Colonic mucosa (tissue), 4 donors: ENCODE measurements around the gene MAK. TPM values are rescaled to one million over a fixed set of nuclear protein-coding genes. Genes with fewer than 3 reads are reported as not detected.

ENCODE experiments used
- DNase-seq: peaks from one replicate; pipeline ENCODE4 v3.0.0-alpha.2; 2020
- H3K27ac ChIP-seq: fragments of 200-600 bp; one replicate; pipeline ENCODE4 v1.8.0; 2021
- H3K27me3 ChIP-seq: fragments of 200-600 bp; one replicate; pipeline ENCODE4 v1.8.0; 2021
- H3K36me3 ChIP-seq: fragments of 200-600 bp; one replicate; pipeline ENCODE4 v1.8.0; 2021
- H3K4me1 ChIP-seq: fragments of 200-600 bp; one replicate; pipeline ENCODE4 v1.8.0; 2021; ENCODE audit warnings: mild to moderate bottlenecking
- H3K4me3 ChIP-seq: fragments of 200-600 bp; one replicate; pipeline ENCODE4 v1.8.0; 2021
- H3K9ac ChIP-seq, 2 donors: one replicate each; pipeline ENCODE4 v1.7.0; 2013; ENCODE audit warnings: control low read depth in 2 of 2, low read depth in 2 of 2, low read length in 2 of 2
- H3K9me3 ChIP-seq: fragments of 200-600 bp; one replicate; pipeline ENCODE4 v1.8.0; 2021
- CTCF ChIP-seq: fragments of 200-600 bp; IDR thresholded peaks from one replicate; pipeline ENCODE4 v1.8.0; 2022; ENCODE audit warnings: antibody characterized with exemption, mild to moderate bottlenecking
- intact Hi-C: fragments of 100-400 bp; cut with DNase I; formaldehyde crosslinking; loops from one replicate; pipeline ENCODE4 v1.14.1; 2022
- total RNA-seq, 2 donors: library from RNA; stranded (reverse); fragmentation: NEBNext Ultra II Directional in 1 of 2; extraction: Animal tissue kit (Norgen Biotek cat#: 25700) in 1 of 2; gene quantifications; one replicate each; pipeline ENCODE4 v1.2.1, GENCODE V29; 2021
- donor health status: healthy.
- donor health status: DM: no; HTN: no; CAD: no.
- donor health status: DM: no; HTN: no; CAD: no.

Gene MAK
- total RNA-seq, 2 donors from 2014 or later: not detected

DNA sequence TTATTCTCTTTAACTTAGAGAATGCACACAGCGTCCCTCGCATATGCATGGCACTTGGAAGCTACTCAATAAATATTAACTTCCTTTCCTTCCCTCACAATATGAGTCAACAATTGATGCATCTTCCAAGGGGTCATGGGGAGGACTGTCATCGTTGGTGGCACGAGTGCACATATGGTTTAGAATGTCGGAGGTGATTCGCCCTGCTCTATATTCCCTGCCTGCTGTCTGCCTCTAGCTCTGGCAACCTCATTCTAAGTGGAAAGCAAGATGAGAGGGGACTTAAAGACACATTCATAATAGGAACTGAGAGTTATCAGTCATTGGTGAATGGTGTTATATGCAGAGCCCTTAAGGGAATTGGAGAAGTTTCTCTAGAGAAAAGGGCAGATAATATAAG, 44.6 kb downstream of the MAK start:
- no peaks in the 10 kb centered on the region for H3K9me3 ChIP-seq
- intact Hi-C loops: no loop called here

DNA sequence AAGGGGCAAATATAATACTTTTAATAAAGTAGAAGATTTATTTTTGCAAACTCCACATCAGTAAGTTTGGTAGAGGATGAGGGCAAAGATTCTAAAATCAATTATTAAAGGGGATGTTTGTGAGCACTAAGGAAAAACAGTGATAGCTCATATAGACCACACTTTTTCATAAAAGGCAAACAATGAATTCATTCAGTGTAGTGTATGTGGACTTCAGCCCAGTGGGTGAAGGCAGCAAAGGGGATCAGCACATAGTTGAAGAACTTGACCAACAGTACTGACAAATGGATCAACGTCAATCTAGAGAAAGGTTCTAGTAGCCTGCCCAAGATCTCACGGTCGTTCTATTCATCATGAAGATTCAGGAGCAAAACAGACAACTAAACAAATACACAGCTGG, 45.3 kb downstream of the MAK start:
- no peak overlapping the region for H3K9ac ChIP-seq

More for the DNA sequence above, 44.6 kb downstream of the MAK start:
- no peaks in the 10 kb centered on the region for H3K4me1 ChIP-seq
- no peak overlapping the region for H3K9ac ChIP-seq
- H3K27me3 ChIP-seq: no peaks in the 10 kb centered on the region
- H3K36me3 ChIP-seq: no peaks in the 10 kb centered on the region
- no peak for TF ChIP-seq CTCF
- H3K4me3 ChIP-seq: no peak overlapping the region
- no peak for DNase-seq
- no peak overlapping the region for H3K27ac ChIP-seq

DNA sequence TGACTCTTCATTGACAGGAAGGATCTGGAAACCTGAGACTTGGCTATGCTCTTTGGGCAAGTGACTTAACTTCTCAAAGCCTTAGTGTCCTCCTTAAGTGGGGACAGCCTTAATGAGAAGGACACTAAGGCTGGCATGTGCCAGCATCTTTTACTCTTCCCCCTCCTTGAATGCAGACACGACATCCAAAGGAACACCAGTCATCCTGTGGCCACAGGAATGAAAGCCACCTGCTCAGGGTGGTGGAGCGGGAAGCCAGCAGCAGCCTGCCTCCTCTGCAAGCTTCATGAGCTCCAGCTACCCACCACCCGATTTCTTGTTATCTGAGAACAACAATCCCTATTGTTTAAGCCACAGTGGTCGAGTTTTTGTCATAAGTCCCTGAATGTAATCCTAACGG, 46.2 kb downstream of the MAK start:
- no peaks in the 10 kb centered on the region for H3K4me1 ChIP-seq

More for the DNA sequence above, 45.3 kb downstream of the MAK start:
- H3K4me1 ChIP-seq: no peaks in the 10 kb centered on the region
- H3K27me3 ChIP-seq: no peaks in the 10 kb centered on the region
- H3K4me3 ChIP-seq: no peak overlapping the region
- no peak overlapping the region for H3K27ac ChIP-seq
- intact Hi-C loops: no loop called here
- H3K36me3 ChIP-seq: no peaks in the 10 kb centered on the region
- no peak for TF ChIP-seq CTCF
- no peak for DNase-seq
- no peaks in the 10 kb centered on the region for H3K9me3 ChIP-seq

DNA sequence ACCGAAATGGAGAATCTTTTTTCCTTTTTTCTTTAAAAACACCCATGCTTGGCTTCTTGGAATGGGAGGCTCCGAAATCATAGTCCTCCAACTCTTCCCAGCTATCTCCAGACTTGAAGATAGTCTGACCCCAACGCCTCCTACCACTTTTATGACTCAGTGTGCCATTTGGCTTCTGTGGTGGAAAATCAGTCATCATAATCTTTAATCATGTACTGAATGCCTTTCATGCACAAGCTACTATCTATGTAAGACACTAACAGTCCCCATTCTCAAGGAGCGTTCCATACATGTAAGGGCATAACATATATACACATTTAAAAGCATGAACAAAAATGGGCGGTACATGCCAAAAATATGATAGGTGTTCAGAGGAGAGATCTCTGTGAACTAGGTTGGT, 46.7 kb downstream of the MAK start:
- no peak overlapping the region for H3K9ac ChIP-seq
- H3K4me3 ChIP-seq: no peak overlapping the region
- no peak for TF ChIP-seq CTCF
- H3K27ac ChIP-seq: no peak overlapping the region
- H3K27me3 ChIP-seq: no peaks in the 10 kb centered on the region
- DNase-seq: no peak
- no peaks in the 10 kb centered on the region for H3K36me3 ChIP-seq
- intact Hi-C loops: no loop called here
- no peaks in the 10 kb centered on the region for H3K9me3 ChIP-seq
- no peaks in the 10 kb centered on the region for H3K4me1 ChIP-seq

More for the DNA sequence above, 46.2 kb downstream of the MAK start:
- intact Hi-C loops: no loop called here
- no peak for DNase-seq
- Histone ChIP-seq H3K27ac (no peak overlapping the region), H3K9me3 (no peaks in the 10 kb centered on the region), H3K9ac (no peak overlapping the region), H3K4me3 (no peak overlapping the region), H3K27me3 (no peaks in the 10 kb centered on the region), H3K36me3 (no peaks in the 10 kb centered on the region)
- TF ChIP-seq CTCF: no peak

GRCh38 chr6:10779076-10779475, 59.3 kb downstream of the MAK start:
- no peaks in the 10 kb centered on the region for H3K36me3 ChIP-seq
- DNase-seq: no peak
- no peak for TF ChIP-seq CTCF
- no peak overlapping the region for H3K27ac ChIP-seq
- no peaks in the 10 kb centered on the region for H3K9me3 ChIP-seq
- H3K27me3 ChIP-seq: no peaks in the 10 kb centered on the region
- H3K9ac ChIP-seq: no peak overlapping the region
- intact Hi-C loops: no loop called here
- H3K4me3 ChIP-seq: no peak overlapping the region
- no peaks in the 10 kb centered on the region for H3K4me1 ChIP-seq

- no peaks in the 10 kb centered on the region for H3K9me3 ChIP-seq
- intact Hi-C loops: no loop called here
- H3K27me3 ChIP-seq: no peaks in the 10 kb centered on the region
- no peak for TF ChIP-seq CTCF
- H3K4me1 ChIP-seq: no peaks in the 10 kb centered on the region
- DNase-seq: no peak
- no peaks in the 10 kb centered on the region for H3K36me3 ChIP-seq
- no peak overlapping the region for H3K9ac ChIP-seq
- H3K4me3 ChIP-seq: no peak overlapping the region
- H3K27ac ChIP-seq: no peak overlapping the region
Observed at GRCh38 chr6:10778230-10778629, 60.1 kb downstream of the MAK start.
